GM19099 (cell line): Measurements from ENCODE around the gene C3.

Experiments used
- POLR2A ChIP-seq: IDR thresholded peaks from 3 replicates; pipeline ENCODE4 v1.6.1; 2011; ENCODE audit warnings: low read depth; ENCODE audit not compliant: insufficient read length; ENCODE audit errors: extremely low read depth

C3 gene

DNA sequence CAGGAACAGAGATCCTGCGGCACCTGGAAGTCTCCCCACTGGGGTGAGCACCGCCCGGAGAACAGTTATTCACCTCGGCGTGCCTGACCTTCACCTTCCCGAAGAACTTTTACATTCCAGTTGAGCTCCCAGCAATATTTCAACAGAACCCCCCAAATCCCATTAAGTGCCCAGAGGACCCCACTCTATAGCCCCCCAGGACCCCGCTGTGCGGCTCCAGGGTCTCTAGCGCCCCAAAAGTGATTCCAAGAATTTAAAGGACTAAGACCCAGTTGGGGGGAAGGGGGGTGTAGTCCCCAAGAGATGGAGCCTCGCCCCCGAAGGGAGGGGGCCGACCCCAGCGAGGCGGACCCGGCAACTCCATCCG, 16.4 kb upstream of the C3 start:
- TF ChIP-seq POLR2A, result no peak

DNA sequence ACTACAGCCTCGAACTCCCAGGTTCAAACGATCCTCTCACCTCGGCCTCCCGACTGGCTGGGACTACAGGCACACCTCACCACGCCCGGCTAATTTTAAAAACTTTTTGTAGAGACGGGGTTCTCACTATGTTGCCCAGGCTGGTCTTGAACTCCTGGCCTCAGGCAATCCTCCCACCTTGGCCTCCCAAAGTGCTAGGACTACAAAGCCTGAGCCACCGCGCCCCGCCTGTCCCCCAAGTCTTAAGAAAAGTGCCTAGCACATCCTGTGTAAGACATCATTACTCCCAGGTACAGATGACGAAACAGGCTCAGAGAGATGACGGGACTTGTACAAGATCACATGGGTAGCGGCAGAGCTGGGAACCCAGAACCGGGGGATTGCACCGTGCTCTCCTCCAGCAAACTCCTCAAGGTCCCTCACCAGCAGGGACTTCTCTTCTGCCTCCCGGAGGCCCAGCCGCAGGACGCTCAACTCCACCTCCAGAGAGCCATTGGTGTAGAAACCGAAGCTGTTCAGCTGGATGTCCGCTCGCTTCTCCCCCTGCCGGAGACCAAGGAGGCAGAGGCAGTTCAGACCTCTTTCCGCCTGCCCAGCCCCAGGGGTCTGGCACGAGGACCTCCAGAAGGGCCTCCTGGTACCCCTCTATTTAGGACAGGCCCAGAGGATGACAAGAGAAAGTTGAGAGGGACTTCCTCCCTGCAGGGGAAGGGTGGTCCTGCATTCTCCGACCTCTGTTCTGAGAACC, 15.9 kb upstream of the C3 start:
- TF ChIP-seq POLR2A, result peak; percentile 60

DNA sequence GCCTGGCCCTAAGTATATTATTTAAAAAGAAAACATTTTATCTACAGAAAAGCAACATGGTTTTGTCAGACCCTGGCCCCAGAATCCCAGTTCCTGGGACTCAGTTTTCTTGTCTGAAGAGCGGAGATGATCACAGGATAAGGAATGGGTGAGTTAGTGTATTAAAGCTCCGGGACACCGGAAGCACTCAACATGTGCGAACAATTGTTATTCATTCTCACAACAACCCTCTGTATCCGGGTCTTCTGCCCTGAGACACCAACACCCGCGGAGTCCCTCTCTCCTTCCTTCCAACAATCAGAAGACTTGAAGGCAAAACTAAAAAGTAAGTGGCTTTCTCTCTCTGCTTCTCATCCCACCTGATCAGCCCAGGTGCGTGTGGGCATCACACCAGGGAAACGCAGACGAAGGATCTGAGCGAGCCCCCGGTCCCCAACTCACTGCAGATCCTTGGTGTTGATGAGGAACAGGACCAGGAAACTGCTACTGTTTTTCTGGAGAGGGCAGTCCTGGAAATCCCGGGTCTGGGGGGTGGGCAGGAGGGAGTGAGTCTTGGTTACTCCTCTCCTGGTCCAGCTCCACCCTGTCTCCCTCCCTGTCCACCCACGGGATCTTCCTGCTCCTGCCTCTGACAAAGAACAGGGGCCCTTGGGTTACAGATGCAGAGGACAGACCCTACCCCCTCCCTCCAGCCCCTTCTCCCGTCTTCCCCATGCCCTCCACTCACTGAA, 14.9 kb upstream of the C3 start:
- TF ChIP-seq POLR2A, result no peak

DNA sequence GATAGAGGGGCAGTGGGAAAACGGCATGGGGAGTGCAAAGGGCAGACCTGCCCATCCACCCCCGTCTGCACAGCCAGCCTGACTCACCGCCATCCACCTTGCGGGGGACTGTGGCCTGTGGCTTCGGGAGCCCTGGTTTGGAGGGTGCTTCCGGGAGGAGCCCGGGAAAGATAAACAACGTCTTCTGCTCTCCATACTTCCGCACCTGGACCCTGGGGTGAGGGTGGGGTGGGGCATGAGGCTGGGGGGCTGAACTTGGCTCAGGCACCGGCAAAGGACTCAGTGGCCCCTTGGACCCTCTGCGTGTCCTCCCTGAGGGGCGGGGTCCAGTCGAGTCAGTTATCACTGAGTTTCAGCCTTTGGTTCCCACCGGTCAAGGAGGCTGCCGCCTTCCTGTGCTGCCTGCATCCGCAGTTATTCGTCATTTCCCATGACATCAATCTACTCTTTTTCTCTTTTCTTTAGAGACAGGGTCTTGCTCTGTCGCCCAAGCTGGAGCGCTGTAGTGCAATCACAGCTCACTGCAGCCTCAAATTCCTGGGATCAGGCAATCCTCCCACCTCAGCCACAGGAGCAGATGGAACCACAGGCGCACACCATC, 13.7 kb upstream of the C3 start:
- no peak for TF ChIP-seq POLR2A

DNA sequence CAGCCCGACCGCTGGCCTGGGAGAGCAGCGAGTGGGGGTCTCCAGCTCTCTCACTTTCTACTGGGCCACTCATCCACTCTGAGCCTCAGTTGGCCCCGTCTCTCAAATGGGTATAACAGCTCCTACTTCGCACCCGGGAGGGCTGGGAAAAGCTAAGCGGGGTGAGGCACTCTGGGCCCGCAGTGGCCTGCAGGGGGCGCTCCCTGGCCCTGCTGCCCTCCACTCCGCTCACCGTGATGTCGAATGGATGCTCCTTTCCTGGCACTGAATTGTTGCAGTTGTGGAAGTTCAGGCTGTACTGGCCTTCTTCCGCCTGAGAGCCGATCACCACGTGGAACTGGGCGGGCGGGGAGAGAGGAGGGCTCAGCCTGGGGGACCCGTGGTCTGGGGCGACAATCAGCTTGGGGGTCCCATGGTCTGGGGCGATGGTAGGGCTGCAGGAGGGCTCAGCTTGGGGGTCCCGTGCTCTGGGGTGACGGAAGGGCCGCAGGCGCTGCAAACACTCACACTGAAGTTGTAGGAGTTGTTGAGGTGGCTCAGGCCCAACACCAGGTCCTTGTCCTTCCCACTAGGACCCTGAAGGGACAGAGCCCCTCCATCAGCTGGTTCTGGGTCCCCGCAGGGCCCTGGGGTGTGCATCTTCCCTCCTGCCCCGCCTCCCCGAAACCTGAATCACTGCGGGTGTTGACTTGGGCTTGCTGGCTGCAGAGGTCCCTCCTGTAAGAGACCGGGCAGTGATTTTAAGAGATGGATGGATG, 13.1 kb upstream of the C3 start:
- no peak for TF ChIP-seq POLR2A

DNA sequence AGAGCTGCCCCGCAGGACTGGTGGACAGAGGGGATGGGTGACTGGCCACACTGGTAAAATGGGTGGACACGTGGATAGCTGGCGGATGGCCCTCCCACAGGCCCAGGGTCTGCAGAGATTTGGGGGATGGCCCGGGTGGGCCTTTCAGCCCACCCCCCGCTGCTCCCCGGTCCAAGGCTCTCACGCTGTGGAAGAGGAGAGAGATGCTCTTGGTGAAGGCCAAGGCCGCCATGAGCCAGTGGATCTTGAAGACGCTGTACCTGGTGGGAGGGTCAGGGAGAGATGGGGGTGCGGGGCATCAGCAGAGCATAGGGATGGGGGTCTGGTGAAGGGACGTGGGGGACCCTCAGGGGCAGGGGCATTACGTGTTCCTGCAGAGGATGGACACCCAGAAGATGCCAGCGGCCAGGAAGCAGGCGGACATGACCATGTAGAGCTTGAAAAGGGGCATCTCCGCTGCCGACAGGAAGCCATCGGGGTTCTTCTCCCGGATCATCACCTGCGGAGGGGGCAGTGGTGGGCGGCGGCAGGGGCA, 12.4 kb upstream of the C3 start:
- no peak for TF ChIP-seq POLR2A

DNA sequence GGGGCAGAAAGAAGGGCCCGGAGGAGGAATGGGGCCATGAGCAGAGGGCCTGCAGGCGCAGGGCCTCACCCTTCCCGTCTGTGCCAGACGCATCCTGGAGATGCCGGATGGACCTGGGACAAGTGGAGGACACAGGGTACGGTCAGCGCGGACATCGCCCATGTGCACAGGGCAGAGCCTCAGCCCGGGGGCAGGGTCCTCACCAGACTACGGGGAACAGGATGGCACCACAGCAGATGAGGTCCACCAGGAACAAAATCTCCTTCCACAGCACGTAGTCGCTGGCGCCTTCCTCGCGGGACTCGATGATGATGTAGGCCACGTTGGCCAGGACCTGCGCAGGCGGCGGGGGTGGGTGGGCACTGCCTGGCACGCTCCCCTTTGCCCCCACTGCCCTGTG, 11.4 kb upstream of the C3 start:
- TF ChIP-seq POLR2A, result no peak

DNA sequence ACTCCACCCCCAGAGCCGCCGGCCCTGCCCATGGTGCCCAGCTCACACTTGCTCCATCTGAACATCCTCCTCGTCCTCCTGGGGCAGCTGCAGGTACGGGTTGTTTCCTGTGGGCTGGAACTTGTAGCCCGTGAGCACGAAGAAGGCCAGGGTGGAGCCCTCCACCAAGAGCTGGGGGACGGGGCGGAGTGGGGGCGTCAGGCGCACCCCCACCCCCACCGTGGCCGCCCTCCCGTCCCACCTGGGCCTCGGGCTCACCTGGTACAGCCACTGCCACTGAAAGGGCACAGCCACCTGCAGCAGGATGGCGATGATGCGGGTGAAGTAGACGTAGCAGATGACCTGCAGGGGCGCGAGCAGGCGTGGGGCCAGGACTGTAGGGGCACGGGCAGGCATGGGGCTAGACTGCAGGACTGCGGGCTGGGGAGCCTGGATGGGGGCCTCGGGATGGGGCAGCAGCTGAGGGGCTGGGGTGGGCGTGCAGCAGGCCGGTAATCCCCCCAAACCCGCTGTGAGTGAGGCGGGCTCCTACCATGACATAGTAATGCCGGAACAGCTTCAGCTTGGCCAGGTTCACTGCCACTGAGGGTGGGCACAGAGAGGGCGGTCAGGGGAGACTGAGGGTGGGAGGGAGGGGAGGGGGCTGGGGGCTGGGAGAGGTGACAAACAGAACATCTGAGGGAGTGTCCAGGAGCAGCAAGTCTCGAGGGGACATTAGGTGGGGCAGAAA, 10.7 kb upstream of the C3 start:
- TF ChIP-seq POLR2A, result no peak

DNA sequence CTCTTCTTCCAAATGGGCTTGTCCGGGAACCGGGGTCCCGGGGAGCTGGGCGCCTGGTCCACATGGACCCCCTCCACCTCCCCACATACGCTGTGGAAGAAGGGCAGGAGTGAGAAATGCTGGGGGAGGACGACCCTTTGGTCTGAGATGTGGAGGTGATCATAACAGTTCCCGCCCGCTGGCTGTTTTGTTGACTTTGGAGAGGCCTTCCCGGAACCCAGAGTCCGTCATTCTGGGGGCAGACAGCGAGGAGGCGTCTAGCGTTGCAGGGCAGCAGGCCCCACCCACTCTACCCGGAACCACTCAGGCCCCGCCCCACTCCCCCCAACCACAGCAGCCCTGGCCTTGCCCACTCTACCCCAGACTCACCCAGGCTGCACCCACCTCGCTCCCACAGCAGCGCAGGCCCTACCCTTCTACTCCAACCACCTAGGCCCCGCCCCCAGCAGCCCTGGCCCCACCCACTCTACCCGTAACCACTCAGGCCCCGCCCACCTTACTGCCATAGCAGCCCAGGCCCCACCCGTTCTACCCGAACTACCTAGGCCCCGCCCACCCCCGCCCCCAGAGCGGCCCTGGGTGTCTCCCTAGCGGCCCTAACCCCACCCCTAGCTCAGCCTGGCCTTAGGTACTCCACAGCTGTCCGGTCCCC, 9.8 kb upstream of the C3 start:
- no peak for TF ChIP-seq POLR2A

DNA sequence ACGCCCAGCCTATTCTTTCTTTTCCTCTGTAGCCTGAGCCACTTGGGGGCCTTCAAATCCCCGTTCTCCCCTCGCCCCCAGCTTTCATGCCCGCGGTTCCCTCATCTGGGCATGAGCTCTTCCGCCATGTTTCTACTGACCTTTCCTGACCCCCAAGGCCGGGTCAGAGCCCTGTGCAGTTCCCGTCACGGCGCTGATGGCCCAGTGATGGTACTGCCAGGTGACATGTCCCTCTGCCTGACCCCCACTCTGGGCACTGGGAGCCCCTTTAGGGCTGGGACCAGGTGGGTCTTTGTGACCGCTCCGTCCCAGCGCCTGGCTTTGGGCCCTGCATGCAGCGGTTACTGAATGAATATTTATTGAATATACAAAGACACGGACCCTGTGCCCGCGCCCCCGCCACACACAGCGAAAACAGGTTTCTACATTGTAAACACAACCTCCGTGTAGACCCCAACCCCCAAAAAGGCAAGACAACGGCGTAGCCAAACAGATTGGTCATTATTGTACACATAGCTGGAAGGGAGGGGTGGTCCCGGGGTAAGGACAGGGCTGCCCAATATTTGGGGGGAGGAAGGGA, 9.2 kb upstream of the C3 start:
- no peak for TF ChIP-seq POLR2A

DNA sequence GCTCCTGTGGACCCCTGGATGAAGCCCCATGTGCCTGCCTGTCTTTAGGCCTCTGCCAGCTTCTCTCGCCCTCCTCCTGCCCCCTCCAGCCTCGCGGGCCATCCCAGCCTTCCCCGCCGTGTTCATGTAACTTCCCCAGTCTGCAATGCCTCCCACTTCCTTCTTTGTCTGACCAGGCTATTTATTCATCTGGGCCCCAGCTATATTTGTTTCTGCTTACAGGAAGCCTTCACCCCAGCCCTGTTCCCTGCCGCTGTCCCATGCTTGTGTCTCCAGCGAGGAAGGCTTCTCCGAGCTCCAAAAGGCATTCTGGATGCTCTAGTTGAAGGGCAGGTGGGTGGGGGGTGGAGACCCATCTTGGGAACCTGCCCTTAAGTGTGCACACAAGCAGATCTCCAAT, 7.9 kb upstream of the C3 start:
- peak; percentile 5 for TF ChIP-seq POLR2A

DNA sequence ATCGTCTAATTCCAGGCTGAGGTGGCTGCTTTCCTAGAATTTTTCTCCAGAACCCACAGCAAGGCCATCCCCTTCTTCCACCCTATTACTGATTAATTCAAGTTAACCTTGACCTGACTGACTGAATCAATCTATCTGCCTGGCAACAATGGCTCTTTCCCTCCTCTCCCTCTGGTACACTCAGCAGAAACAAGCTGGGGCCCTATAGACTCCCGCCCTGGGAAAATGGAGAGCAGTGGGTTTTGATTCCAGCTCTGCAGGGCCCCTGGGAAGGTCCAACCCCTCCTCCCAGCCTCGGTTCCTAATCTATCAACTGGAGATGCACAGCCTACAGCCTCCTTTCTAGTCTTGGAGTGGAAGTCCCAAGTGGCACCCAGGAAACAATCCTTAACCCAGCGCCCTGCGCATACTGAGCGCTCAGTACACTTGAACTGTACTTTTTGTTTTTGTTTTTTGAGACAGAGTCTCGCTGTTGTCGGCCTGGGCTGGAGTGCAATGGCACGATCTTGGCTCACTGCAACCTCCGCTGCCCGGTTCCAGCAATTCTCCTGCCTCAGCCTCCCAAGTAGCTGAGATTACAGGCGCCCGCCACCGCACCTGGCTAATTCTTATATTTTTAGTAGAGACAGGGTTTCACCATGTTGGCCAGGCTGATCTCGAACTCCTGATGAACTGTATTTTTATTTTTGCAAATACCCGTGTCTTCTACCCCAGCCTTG, 5.2 kb upstream of the C3 start:
- TF ChIP-seq POLR2A, result no peak

DNA sequence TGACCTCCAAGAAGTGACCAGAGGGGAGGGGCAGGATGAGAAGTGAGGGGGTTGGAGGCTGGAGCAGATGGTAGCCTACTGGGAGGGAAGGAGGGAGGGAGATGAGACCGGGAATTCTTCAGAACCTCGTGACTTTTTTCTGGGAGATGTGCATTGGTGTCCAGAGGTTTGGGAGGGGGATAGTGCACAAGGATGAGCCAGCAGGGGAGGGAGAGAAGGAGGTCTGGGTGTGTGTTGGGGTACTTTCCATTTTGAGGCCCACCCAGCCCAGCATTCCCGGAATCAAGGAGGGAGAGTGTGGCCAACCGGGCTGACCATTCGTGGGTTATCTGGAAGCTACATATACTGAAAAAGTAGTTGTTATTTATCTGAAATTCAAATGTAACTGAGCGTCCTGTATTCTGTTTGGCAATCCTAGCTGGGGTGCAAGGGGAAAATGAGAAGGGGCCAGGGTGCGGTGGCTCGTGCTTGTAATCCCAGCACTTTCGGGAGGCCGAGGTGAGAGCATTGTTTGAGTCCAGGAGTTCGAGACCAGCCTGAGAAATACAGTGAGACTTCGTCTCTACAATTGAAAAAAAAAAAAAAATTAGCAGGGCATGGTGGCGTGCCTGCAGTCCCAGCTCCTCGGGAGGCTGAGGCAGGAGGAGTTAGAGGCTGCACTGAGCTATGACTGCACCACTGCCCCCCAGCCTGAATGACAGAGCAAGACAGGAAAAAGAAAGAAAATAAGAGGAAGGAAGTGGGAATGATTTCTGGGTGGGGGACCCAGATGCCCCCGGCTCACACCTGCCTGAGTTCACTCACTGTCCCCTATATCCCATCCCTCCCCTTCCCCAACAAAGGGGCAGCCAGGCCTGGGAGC, 4.4 kb upstream of the C3 start:
- TF ChIP-seq POLR2A, result no peak

DNA sequence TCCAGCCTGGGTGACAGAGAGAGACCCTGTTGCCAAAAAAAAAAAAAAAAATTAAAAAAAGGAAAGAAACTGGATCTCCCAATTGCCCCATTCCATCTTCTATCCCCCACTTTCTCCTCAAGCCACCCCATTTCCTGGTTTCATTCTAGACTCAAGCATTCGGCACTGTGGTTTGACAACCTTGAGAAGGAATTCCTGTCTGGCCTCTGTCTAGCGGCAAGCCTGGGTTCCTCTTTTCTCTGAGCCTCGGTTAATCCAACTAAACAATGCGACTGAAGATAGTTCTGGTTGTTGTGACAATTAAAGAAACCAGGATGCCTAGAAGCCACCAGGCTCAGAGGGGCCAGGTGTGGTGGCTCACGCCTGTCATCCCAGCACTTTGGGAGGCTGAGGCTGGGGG, 3.3 kb upstream of the C3 start:
- TF ChIP-seq POLR2A, result no peak
